Stomach smooth muscle (tissue), 2 donors: Measurements from ENCODE around the gene GPR137B.
"Not testable (repeated sequence)": the region's sequence is repeated elsewhere in the genome, so short reads cannot be mapped to it uniquely, and the experiment has no call there.

Experiments used
- H3K27ac ChIP-seq: one replicate; pipeline ENCODE4 v1.7.0; 2013; ENCODE audit warnings: mild to moderate bottlenecking, low read length, inconsistent platforms
- H3K27me3 ChIP-seq, 2 donors: one replicate each; pipeline ENCODE4 v1.7.0; 2013; ENCODE audit warnings: low read length in 2 of 2; ENCODE audit not compliant: insufficient read depth in 2 of 2, control insufficient read depth in 1 of 2
- H3K36me3 ChIP-seq, 2 donors: one replicate each; pipeline ENCODE4 v1.7.0; 2013; ENCODE audit warnings: low read length in 2 of 2; ENCODE audit not compliant: control insufficient read depth in 2 of 2, insufficient read depth in 2 of 2
- H3K4me1 ChIP-seq: one replicate; pipeline ENCODE4 v1.7.0; 2013; ENCODE audit warnings: low read length; ENCODE audit not compliant: control insufficient read depth, insufficient read depth
- H3K4me3 ChIP-seq, 2 donors: one replicate each; pipeline ENCODE4 v1.7.0; 2013; ENCODE audit warnings: low read length in 2 of 2
- H3K9ac ChIP-seq, 2 donors: one replicate each; pipeline ENCODE4 v1.7.0; 2013; ENCODE audit warnings: low read length in 2 of 2, mild to moderate bottlenecking in 1 of 2
- H3K9me3 ChIP-seq, 2 donors: one replicate each; pipeline ENCODE4 v1.7.0; 2013; ENCODE audit warnings: low read length in 2 of 2; ENCODE audit not compliant: control insufficient read depth in 2 of 2
- donor health status: healthy.
- donor health status: Pancreatic carcinoma.

GPR137B gene

GRCh38 chr1:236142253-236143103 is at the start of gene GPR137B:
Gene GPR137B (plus strand): TSS chr1:236142539. CDS start chr1:236142623, 84 bp downstream.
- H3K4me3 ChIP-seq = peak within 1 kb of the TSS; percentile 90 to 91
- H3K36me3 ChIP-seq = no peaks in the 10 kb centered on the region
- no peaks in the 10 kb centered on the region for H3K9me3 ChIP-seq
- H3K4me1 ChIP-seq = peaks cover 21% of the 10 kb centered on the region
- H3K27ac ChIP-seq = no peak within 1 kb of the TSS
- peaks cover 0 to 2% of the 10 kb centered on the region in 2 donors for H3K27me3 ChIP-seq
- peak within 1 kb of the TSS; percentile 59 to 71 for H3K9ac ChIP-seq

- Histone ChIP-seq H3K27ac (no peak overlapping the region), H3K27me3 (no peaks in the 10 kb centered on the region), H3K36me3 (no peaks in the 10 kb centered on the region), H3K9me3 (peaks cover 0 to 5% of the 10 kb centered on the region in 2 donors), H3K4me1 (peaks cover 8% of the 10 kb centered on the region), H3K4me3 (no peak overlapping the region), H3K9ac (no peak overlapping the region)
Observed at GRCh38 chr1:236092899-236093298, 49.4 kb upstream of the GPR137B start.

GRCh38 chr1:236095705-236096520 is 46.4 kb upstream of the GPR137B start:
- Histone ChIP-seq H3K27ac (no peak overlapping the region), H3K9ac (no peak overlapping the region)

GRCh38 chr1:236096660-236097482 is 45.5 kb upstream of the GPR137B start:
- not testable (repeated sequence) for H3K36me3 ChIP-seq, H3K9me3 ChIP-seq, H3K4me3 ChIP-seq, H3K4me1 ChIP-seq, H3K27me3 ChIP-seq
- peak overlapping the region; percentile 87 for H3K27ac ChIP-seq
- peak overlapping the region in 1 of 2 donors; percentile 36 for H3K9ac ChIP-seq

More at GRCh38 chr1:236095705-236096520, 46.4 kb upstream of the GPR137B start:
- H3K36me3 ChIP-seq = no peaks in the 10 kb centered on the region
- H3K4me1 ChIP-seq = peaks cover 8% of the 10 kb centered on the region
- no peak overlapping the region for H3K4me3 ChIP-seq
- peaks cover 0 to 4% of the 10 kb centered on the region in 2 donors for H3K27me3 ChIP-seq
- peaks cover 0 to 5% of the 10 kb centered on the region in 2 donors for H3K9me3 ChIP-seq

GRCh38 chr1:236098267-236098666 is 44.1 kb upstream of the GPR137B start:
- peaks cover 0 to 5% of the 10 kb centered on the region in 2 donors for H3K27me3 ChIP-seq
- no peaks in the 10 kb centered on the region for H3K36me3 ChIP-seq
- no peak overlapping the region for H3K27ac ChIP-seq
- peaks cover 0 to 5% of the 10 kb centered on the region in 2 donors for H3K9me3 ChIP-seq
- peaks cover 8% of the 10 kb centered on the region for H3K4me1 ChIP-seq
- H3K9ac ChIP-seq = no peak overlapping the region
- no peak overlapping the region for H3K4me3 ChIP-seq

- H3K36me3 ChIP-seq = no peaks in the 10 kb centered on the region
- no peak overlapping the region for H3K4me3 ChIP-seq
- H3K9ac ChIP-seq = no peak overlapping the region
- no peak overlapping the region for H3K27ac ChIP-seq
- peaks cover 0 to 5% of the 10 kb centered on the region in 2 donors for H3K27me3 ChIP-seq
- H3K4me1 ChIP-seq = peaks cover 11% of the 10 kb centered on the region
- peaks cover 0 to 5% of the 10 kb centered on the region in 2 donors for H3K9me3 ChIP-seq
Observed at GRCh38 chr1:236099355-236099974, 42.9 kb upstream of the GPR137B start.

- H3K36me3 ChIP-seq = no peaks in the 10 kb centered on the region
- no peak overlapping the region for H3K4me3 ChIP-seq
- H3K9ac ChIP-seq = no peak overlapping the region
- H3K9me3 ChIP-seq = peaks cover 0 to 5% of the 10 kb centered on the region in 2 donors
- H3K27me3 ChIP-seq = peaks cover 0 to 5% of the 10 kb centered on the region in 2 donors
- H3K27ac ChIP-seq = no peak overlapping the region
- peaks cover 8% of the 10 kb centered on the region for H3K4me1 ChIP-seq
Observed at GRCh38 chr1:236100799-236101198, 41.5 kb upstream of the GPR137B start.

- H3K36me3 ChIP-seq = no peaks in the 10 kb centered on the region
- H3K27ac ChIP-seq = no peak overlapping the region
- peaks cover 8% of the 10 kb centered on the region for H3K4me1 ChIP-seq
- peaks cover 0 to 5% of the 10 kb centered on the region in 2 donors for H3K27me3 ChIP-seq
- H3K4me3 ChIP-seq = no peak overlapping the region
- no peak overlapping the region for H3K9ac ChIP-seq
- peaks cover 0 to 5% of the 10 kb centered on the region in 2 donors for H3K9me3 ChIP-seq
Observed at GRCh38 chr1:236101233-236102200, 40.8 kb upstream of the GPR137B start.

GRCh38 chr1:236102611-236103010 is 39.7 kb upstream of the GPR137B start:
- peaks cover 3% of the 10 kb centered on the region for H3K4me1 ChIP-seq
- H3K9ac ChIP-seq = no peak overlapping the region
- no peak overlapping the region for H3K27ac ChIP-seq
- peaks cover 0 to 5% of the 10 kb centered on the region in 2 donors for H3K27me3 ChIP-seq
- H3K9me3 ChIP-seq = no peaks in the 10 kb centered on the region
- no peaks in the 10 kb centered on the region for H3K36me3 ChIP-seq
- no peak overlapping the region for H3K4me3 ChIP-seq
